IPS-11a (cell line): ENCODE data around the gene PTPN18.
"Not testable (repeated sequence)": the region's sequence is repeated elsewhere in the genome, so short reads cannot be mapped to it uniquely, and the experiment has no call there.

ENCODE experiments used
- H3K4me3 ChIP-seq: one replicate; pipeline ENCODE4 v1.5.1; 2013; ENCODE audit warnings: low read depth, low read length, control low read depth

The PTPN18 gene

GRCh38 chr2:130355578-130356431, at the start of gene PTPN18:
Gene PTPN18, plus strand, starts transcription at chr2:130356056. Its CDS starts 52 bp downstream, at chr2:130356108.
- peak within 1 kb of the TSS; percentile 56 for H3K4me3 ChIP-seq

- no peak overlapping the region for H3K4me3 ChIP-seq
These were observed 48.0 kb upstream of the PTPN18 start for GRCh38 chr2:130307850-130308249.

- no peak overlapping the region for H3K4me3 ChIP-seq
These were observed 45.0 kb upstream of the PTPN18 start for GRCh38 chr2:130310881-130311280.

- no peak overlapping the region for H3K4me3 ChIP-seq
These were observed 42.0 kb upstream of the PTPN18 start for GRCh38 chr2:130313812-130314334.

GRCh38 chr2:130314377-130314776, 41.5 kb upstream of the PTPN18 start:
- no peak overlapping the region for H3K4me3 ChIP-seq

DNA sequence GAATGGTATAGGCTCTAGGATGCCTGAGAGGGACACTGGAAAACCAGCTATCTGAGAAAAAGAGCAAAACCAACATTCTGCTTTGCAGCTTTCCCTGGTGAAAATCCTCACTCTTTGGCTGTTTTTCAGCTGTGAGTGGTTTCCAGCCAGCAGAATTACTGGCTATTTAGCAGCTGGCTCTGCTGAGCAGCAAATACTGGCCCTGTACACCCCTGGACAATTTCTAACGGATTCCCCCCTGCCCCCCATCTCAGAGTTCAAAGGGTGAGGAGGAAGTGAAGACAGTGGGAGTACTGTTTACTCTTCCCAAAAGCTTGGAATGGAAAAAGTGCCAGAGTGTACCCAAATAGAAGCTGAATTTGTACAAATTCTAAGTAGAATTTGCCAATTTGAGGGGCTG, 39.3 kb upstream of the PTPN18 start:
- H3K4me3 ChIP-seq, result no peak overlapping the region

GRCh38 chr2:130318906-130319305, 37.0 kb upstream of the PTPN18 start:
- no peak overlapping the region for H3K4me3 ChIP-seq

DNA sequence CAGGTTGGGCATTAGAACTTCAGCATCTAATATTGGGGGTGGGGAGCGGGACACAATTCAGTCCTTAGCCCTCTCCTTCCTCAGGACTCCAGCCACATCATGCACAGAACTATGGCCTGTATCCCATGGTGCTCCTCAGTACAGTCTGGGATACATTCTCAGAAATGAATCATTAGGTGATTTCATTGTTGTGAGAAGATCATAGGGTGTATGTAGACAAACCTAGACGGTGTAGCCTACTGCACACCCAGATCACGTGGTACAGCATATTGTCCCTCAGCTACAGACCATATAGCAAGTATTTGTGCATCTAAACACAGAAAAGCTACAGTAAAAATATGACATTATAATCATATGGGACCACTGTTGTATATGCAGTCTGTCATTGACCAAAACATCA, 36.3 kb upstream of the PTPN18 start:
- H3K4me3 ChIP-seq, result no peak overlapping the region

- no peak overlapping the region for H3K4me3 ChIP-seq
These were observed 27.9 kb upstream of the PTPN18 start for GRCh38 chr2:130327703-130328527.

DNA sequence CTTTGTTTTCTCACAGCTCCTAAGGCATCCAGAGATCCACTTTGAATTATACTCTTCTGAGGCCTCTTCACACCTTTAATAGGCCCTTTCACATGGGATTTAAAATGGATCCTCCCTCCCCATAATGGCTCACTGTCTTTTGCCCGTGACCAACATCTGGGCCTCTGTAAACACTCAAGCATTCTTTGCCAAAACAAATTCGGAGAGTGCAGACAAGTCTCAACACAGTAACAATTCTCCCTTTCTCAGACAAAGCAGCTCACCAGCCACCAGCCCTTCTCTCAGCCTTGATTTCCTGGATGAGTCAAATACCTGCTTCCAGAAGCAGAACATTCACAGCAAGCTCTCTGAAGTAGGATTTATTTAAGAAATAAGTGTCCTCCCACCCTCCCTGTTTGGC, 27.1 kb upstream of the PTPN18 start:
- H3K4me3 ChIP-seq, result no peak overlapping the region

- H3K4me3 ChIP-seq, result no peak overlapping the region
These were observed 23.4 kb upstream of the PTPN18 start for GRCh38 chr2:130332271-130333073.

GRCh38 chr2:130333253-130333652, 22.6 kb upstream of the PTPN18 start:
- H3K4me3 ChIP-seq, result not testable (repeated sequence)

- no peak overlapping the region for H3K4me3 ChIP-seq
These were observed 21.8 kb upstream of the PTPN18 start for GRCh38 chr2:130334026-130334425.

GRCh38 chr2:130335226-130335625, 20.6 kb upstream of the PTPN18 start:
- no peak overlapping the region for H3K4me3 ChIP-seq

DNA sequence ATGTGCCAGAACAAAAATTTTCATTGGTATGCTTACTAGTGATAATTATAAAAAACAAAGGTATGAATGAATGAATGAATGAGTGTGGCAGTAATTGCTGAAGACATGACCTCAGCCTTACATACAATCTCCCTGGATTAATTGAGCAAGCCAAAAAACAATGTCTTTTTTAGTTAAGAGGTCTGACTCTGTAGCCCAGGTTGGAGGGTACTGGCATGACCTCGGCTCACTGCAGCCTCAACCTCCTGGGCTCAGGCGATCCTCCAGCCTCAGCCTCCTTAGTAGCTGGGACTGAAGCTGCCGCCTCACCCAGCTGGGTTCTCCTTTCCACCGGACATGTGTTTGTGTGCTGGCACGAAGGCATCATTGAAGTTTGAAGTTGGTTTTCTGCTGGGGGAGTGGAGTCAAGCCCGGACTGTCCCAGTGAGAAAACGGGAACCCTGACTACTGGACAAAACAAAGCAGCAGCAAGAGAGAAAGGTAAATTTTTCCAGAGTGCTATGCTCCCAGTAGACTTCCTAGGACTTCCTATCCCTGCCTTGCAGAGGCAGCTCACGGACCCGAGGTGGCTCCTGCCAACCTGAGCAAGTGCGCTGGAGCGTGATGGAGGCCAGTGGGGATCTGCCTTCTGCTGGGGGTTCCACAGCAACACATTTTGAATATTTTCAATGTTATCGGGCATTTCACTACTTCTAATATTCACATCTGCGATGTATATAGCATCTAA, 19.5 kb upstream of the PTPN18 start:
- peak overlapping the region; percentile 25 for H3K4me3 ChIP-seq

- peak overlapping the region; percentile 83 for H3K4me3 ChIP-seq
These were observed 18.8 kb upstream of the PTPN18 start for GRCh38 chr2:130336877-130337734.

DNA sequence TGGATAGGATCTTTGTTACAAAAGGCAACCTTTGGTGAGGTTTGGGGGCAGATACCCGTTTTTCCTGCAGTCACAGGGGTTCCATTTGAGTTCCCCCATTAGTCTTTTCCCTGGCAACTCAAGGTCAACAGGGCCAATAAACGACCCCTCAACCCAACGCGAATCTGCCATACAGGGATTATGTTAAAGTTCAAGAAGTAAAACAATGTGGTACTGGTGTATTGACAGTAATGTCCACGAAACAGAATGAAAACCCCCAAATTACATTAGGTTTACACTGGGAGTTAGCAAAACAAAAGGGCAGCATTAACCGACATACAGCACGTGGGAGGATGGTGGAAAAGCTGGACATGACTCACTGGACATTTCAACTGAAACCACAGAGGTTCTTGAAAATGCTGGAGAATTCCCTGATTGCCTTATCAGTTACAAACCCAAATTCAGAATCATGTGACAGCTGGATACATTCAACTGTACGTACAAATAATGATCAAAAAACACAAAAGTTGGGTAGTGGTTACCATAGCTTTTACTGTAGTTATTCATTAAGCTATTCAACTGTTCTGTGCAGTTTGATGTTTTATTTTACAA, 18.0 kb upstream of the PTPN18 start:
- H3K4me3 ChIP-seq, result peak overlapping the region; percentile 83

DNA sequence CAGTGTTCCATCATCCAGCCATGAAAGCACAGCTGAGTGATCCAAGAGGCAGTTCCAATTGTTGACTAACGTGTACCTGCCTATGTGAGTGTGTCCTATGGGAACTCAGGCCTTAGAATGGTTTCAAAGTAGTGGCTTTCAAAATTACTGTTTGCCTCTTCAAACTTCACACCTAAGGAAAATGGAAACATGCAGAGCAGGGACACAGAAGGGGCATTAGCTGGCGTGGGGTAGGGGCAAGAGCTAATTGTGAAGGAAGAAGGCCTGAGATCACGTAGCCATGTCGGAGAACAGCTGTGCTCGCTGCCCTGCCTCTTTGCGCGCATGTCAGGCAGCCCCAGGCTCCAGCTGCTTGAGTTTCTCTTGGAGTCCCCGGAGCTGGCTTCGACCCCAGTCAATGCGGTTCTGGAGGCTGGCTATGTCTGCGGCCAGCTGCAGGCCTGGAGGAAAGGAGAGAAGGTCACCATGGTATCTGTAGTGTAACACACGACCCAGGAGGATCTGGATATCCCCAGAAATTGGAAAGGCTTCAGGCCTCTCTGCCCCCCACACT, 17.0 kb upstream of the PTPN18 start:
- no peak overlapping the region for H3K4me3 ChIP-seq
